Measurements from ENCODE around the gene NLGN1.

- TF ChIP-seq CTCF (IDR thresholded peaks at IDR 0.05) (no peak), POLR2A (IDR thresholded peaks at IDR 0.05) (no peak)
These were observed 799.9 kb downstream of the NLGN1 start for GRCh38 chr3:174197416-174197815.

All from heart left ventricle (tissue), 13 donors.